Jurkat, Clone E6-1 (cell line): Measurements from ENCODE around the gene ZNF319.

ENCODE experiments used
- DNase-seq: peaks from one replicate; pipeline ENCODE4 v3.0.0-alpha.2; 2011; ENCODE audit warnings: low read depth, low spot score
- H3K4me3 ChIP-seq: 2 replicates; pipeline ENCODE4 v1.5.1; 2011; ENCODE audit warnings: mild to moderate bottlenecking, low read length, control low read depth, moderate library complexity

Gene ZNF319

DNA sequence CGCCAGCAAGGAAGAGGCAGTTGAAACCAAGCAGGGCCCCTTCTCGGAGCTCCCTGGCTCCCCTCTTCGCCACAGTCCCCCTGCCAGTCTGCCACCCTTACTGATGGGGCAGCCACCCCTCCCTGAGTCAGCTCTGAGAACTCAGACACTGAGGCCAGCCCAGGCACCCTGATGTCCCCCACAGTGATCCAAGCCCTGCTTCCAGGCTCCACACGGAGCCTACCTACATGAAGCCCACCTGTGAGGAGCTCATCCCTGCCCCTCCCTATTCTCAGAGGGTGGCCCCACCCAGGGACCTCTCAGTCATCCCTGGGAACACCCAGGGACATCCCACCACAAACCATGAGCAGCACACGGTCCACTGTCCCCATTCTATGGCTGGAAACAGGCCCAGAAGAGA lies 38.4 kb downstream of the ZNF319 start:
- H3K4me3 ChIP-seq, result no peak overlapping the region
- DNase-seq, result no peak

DNA sequence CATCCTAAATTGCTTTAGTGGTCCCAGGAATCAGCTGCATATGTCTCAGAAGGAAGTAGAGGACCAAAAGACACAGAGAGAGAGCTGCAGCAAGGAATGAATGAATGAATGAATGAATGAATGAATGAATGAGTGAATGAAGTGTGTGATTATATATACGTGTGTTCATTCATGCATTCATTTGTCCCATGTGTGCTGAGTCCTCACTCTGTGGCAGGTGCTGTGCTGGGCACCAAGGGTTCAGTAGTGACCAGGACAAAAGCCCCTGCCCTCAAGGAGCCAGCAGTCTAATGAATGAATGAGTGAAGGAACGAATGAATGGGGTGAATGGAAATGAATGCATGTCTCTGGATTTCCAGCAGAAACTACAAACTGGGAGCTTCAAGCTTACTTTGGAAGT lies 38.9 kb downstream of the ZNF319 start:
- no peak for DNase-seq
- H3K4me3 ChIP-seq, result no peak overlapping the region

DNA sequence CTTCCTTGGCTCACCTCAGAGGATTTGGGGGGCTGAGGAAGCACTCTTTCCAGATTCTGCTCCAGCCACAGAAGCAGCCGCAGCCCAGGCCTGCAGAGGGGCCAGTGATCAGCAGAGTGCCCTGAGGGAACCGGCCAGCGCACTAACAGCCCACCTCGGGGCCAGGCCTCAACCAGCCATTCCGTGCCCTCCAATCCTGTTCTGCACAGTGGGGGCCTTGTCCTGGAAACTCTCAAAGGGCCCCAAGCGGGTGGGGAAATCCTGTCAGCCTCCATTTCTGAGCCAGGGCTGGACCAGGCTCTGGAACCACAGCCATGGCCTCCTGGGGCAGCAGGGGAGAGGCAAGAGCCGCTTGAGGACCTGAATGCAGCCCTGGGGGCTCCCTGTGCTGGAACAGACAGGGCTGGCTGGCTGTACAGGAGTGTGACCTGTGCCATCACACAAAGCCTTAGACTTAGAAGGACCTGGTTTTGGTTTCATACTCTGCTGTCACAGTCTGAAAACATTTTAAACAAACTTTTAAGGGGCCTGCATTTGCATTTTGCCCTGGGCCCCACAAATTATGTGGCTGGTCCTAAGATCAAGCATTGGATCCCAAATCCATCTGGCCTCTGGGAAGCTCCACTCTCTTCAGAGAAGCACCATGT lies 39.5 kb downstream of the ZNF319 start:
- no peak for DNase-seq
- H3K4me3 ChIP-seq, result no peak overlapping the region

DNA sequence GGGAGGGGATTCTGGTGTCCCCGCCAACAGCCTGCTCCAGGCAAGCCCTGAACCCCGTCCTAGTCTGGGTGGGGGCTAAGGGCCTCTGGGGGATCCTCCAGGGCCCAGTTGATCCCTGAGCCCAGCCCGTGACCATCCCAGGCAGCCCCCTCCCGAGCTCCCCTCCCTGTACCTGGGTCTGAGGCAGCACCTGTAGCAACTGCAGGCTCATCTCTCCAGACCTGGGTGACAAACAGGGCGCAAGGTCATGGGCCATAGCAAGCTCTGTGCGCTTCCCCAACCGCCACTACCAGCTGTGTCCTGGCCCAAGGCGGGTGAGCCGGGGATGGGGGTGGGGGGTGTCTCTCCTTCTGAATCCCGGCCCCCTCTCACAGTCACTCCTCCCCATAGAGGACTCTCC lies 40.2 kb downstream of the ZNF319 start:
- no peak for DNase-seq
- no peak overlapping the region for H3K4me3 ChIP-seq

DNA sequence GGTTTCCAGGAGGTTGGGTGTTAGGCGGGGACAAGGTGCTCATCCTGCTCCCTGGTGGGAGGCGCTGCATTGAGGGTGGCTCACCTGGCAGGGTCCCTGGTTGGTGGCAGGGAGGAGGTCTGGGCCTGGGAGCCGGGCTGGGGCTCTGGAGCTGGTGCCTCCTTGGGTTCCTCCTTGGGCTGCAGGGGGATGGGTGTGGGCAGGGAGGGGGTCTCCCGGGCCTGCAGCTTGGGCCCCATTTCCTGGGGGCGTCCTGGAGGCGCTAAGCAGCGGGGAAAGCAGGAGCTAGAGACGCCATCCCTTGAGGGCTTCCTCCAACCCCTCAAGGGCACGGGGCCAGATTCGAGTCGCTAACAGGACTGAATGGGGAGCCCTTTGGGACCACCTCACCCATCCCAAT lies 40.7 kb downstream of the ZNF319 start:
- H3K4me3 ChIP-seq, result no peak overlapping the region
- DNase-seq, result no peak

DNA sequence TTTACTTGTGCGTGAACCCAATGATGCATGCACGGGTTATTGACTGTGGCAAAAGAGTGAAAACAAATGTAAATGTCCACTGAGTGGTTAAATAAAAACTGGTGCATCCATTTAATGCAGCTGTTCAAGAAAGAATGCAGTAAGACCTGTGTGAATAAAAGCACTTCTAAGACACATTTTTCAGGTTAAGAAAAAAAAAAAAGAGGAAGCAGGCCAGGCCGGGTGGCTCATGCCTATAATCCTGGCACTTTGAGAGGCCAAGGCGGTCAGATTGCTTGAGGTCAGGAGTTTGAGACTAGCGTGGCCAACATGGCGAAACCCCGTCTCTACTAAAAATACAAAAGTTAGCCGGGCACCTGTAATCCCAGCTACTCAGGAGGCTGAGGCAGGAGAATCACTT lies 41.4 kb downstream of the ZNF319 start:
- no peak for DNase-seq
- H3K4me3 ChIP-seq, result no peak overlapping the region

DNA sequence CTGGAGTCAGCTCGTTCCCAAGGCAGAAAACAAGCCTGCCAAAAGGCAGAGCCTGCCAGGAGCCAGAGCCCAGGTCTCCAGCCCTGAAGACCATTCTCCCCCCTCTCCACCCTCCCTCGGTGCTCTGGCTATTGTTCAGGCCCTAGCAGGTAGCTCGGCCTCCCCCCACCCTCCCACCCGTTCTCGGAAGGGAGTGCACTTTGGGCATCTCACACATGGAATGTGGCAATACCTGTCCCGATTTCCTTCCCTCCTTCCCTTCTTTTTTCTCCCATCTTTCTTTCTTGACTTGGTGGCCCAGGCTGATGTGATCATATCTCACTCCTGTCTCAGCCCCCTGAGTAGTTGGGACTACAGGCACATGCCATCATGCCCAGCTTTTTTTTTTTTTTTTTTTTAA lies 41.9 kb downstream of the ZNF319 start:
- no peak for DNase-seq
- no peak overlapping the region for H3K4me3 ChIP-seq

DNA sequence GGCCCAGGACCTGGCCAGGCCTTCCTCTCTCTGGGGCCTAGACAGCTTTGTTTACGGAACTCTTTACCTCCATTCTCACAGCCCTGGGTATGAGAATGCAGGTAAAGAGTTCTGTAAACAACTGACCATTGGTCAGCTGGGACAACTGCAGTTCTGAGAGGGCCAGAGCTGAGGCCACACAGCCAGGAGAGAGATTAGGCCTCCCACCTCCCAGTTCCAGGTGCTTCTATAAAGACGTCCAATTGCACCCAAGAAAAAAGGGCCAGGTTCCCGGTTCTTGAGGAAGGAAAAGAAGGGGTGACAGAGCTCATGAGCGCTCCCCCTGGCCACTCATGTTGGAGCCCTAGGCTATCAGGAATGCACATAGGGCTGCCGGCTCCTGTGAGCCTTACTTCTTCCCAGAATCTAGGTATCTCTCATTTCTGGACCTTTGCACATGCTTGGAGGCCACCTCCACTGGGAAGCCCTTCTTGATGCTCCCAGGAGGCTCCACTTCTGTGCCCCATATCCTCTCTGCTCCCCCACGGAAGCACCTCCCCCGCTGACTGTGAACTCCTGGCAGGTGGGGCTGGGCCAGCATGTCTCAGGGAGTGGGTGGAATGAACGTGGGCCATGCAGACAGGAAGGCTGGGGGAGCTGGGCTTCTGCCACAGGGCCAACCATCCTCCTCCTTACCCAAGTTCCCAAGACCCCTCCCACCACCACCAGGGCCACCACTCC lies 42.6 kb downstream of the ZNF319 start:
- H3K4me3 ChIP-seq, result no peak overlapping the region
- no peak for DNase-seq

DNA sequence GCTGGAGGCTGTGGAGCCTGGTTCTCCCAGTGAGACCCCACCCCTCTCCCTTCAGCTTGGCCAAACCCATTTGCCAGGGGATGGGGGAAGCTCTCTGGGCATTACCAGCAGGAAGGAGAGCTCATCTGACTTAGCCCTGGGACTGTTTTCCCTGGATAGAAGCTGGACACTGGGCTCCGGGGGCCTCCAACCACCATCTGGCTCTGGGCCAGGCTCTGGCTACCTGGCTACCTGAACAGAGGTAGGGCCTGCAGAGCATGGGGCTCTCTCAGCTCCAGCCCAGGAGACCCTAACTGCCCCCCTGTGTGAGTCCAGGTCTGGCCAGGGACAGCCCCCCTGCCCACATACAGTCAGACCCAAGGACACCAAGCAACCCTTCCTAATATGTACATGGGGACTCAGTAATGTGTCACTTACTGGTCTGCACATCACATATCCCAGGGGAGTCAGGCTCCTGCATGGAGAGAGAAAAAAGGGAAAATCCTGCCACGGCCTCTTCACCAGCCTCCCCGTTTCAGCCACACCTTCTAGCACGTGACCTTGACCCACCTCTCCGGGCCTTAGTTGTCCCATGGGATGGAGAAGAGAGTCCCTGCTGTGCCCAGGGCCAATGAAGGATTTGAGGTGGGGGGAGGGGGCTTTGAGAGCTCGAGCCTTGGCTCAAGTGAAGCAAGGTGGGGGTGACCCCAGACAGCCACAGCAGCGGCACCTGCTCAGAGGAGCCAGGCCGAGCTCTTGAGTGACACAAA lies 43.4 kb downstream of the ZNF319 start:
- DNase-seq, result no peak
- no peak overlapping the region for H3K4me3 ChIP-seq

DNA sequence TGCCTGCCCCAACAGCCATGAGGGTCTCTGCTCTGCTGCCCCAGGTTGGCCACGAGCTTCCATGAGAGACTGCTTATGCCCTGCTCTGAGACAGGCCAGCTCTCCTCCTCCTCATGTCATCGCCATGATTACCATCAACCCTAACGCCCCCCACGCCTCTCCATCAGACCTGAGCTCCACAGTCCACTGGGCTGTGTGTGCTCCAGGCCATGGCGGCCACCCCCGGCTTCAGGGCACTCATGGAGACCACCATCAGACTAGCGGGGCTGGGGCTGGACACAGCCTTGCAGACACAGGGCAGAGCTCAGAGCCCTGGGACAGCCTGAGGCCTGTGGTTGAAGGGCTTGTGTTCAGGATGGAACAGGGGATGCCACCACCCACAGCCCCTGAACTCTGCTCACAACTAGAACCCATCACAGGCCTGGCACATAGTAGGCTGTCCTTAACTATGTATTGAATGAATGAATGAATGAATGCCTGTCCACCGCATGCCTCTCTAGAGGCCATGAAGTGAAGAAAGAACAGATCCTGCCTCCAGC lies 44.1 kb downstream of the ZNF319 start:
- no peak for DNase-seq
- no peak overlapping the region for H3K4me3 ChIP-seq

DNA sequence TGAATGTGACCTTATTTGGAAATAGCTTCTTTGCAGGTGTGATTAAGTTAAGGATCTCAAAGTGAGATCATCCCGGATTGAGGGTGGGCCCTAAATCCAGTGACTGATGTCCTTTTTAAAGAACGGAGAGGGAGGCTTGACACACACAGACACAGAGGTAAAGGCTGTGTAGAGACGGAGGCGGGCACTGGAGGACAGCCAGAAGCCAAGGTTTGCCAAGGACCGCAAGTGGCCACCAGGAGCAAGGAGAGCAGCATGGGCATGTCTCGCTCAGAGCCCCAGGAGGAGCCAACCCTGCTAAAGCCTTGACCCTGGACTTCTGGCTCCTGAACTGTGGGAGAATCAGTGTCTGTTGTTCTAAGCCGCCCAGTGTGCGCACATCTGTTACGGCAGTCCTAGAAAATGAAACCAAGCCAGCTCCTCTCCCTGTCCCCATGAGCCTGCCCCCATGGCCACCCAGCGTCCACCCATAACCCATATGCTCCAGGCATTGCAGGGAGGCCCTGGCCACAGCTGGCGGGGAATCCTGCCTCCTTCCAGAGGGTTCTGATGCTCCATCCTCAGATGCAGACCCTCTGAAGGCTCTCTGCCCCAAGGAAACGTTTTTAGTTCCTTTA lies 44.8 kb downstream of the ZNF319 start:
- no peak overlapping the region for H3K4me3 ChIP-seq
- DNase-seq, result no peak

DNA sequence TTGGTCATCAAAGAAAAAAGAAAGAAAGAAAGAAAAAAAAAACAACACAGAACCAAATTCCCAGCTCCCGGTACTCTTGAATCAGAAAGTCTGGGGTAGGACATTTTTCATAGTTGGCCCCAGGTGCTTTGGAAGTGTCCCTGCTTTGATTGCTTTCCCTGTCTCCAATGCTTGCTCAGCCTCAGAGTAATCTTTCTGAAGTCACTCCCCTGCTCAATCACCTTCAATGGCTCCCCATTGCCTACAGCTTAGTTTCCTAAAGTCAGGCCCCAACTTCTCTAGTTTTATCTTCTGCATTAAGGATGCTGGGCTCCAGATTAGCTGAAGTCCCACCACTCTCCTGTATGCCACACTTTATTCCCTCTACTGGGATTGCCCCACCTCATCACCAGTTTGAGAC lies 46.6 kb downstream of the ZNF319 start:
- no peak for DNase-seq
- no peak overlapping the region for H3K4me3 ChIP-seq

DNA sequence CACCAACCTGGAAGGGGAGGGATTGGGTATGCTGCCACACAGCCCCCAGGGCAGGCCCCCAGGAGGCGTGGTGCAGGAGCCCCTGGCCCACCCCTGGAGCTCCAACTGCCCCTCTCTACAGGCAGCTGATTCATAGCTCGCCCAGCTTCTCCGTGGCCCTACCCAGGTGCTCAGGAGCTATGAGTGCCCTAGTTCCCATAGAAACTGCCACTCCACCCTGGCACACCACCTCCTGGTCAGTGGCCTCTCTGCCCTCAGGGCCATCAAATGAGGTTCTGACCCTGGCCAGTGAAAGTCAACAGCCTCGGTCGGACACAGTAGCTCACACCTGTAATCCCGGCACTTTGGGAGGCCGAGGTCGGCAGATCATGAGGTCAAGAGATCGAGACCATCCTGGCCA lies 47.6 kb downstream of the ZNF319 start:
- no peak for DNase-seq
- H3K4me3 ChIP-seq, result no peak overlapping the region

DNA sequence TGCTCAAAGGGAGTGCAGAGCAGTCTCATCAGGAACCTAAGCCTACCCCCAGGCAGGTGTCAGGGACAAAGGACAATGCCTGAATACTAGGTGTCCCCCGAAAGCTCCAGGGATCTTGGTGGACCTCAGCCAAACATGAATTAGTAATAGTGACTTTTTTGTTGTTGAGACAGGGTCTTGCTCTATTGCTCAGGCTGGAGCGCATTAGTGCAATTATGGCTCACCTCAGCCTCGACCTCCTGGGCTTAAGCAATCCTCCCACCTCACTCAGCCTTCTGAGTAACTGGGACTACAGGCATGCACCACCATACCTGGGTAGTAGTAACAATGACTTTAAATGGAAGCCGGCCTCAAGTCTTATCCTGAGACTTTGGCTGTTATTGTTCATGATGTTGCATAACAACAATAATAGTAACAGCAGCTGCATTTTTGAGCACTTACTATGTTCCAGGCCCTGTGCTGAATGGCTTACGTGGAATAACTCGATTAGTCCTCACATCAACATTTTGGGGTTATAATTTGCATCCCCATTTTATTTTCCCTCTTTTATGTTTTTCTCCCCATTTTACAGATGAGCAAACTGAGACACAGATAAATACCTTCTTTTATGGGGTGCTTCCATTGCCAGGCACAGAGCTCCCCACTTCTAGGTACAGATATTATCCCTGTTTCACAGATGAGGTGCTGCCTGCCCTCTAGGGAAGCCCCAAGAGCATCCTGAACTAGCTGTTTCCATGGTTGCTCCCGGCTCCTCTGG lies 49.1 kb downstream of the ZNF319 start:
- no peak overlapping the region for H3K4me3 ChIP-seq
- DNase-seq, result no peak

DNA sequence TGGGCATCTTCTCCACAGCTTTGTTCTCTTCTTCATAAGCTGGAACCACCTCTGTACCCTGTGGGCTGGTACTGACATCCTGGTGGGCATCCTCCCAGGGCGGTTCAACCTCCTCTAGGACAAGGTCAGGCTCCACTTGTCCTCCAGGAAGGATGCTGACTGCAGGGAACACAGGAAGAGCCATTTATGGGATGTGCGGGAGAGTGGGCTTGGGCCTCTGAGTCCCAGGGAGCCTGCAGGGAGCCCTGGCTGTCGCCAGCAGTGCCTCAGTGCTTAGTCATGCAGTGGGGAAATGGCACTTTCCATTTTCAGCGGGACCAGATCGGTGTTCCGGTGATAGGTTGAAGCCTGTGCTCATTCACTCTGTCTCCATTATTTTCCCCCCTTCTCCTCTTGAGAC lies 50.1 kb downstream of the ZNF319 start:
- H3K4me3 ChIP-seq, result no peak overlapping the region
- no peak for DNase-seq

DNA sequence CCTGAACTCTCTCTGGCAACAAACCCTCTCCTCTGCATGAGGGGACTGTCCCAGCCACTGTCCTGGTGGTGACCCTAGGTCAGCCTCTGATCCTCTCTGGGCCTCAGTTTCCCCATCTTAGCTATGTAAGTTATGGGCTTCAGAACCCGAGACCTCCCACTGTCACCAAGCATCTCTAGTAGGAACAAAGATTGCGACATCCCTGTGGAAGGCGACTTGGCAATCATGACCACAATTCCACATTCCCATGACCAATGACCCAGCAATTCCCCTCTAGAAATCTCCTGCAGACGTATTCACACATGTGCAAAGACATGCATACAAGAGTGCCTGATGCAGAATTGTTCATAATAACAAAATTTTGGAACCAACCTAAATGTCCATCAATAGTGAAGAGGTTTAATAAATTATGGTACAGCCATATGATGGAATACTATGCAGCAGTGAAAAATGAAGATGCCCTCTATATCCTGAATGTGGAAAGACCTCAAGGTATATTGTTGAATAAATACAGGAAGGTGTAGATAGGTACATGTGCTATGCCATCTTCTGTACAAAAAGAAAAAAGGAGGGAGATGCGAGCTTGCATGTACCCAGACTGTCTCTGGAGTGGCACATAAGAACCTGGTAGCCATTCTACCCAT lies 50.8 kb downstream of the ZNF319 start:
- DNase-seq, result no peak
- H3K4me3 ChIP-seq, result no peak overlapping the region

DNA sequence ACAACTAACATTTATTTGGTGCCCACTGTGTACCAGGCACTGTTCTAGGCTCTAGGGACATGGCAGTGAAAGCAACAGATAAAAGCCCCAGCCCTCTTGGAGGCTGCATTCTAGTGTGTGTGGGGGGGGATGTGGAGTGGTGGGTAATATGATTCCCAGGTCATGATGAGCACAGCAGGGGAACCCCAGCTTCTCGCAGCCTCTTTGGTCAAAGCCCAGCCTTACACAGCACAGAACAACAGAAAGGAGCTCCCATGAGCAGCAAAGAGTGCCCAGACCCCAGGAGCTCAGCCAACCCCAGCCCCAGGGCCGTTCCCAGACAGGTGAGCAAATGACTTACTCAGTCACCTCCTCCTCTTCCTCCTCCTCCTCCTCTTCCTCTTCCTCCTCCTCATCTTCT lies 51.5 kb downstream of the ZNF319 start:
- H3K4me3 ChIP-seq, result no peak overlapping the region

DNA sequence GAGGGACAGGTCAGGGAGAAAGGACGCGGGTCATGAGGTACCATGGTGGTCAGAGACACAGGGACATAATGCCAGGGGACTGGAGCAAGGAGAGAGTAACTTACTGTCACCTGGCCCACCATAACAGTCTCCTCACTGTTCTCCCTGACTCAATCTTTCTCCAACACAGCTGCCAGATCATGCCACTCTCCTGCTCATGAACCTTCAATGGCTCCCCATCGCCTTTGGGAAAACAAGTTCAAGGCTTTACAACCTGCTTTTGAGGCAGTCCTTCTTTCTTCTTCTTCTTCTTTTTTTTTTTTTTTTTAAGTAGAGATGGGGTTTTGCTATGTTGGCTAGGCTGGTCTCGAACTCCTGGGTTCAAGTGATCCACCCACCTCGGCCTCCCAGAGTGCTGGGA lies 52.4 kb downstream of the ZNF319 start:
- H3K4me3 ChIP-seq, result no peak overlapping the region
- no peak for DNase-seq

More for the DNA sequence above, 51.5 kb downstream of the ZNF319 start:
- no peak for DNase-seq

DNA sequence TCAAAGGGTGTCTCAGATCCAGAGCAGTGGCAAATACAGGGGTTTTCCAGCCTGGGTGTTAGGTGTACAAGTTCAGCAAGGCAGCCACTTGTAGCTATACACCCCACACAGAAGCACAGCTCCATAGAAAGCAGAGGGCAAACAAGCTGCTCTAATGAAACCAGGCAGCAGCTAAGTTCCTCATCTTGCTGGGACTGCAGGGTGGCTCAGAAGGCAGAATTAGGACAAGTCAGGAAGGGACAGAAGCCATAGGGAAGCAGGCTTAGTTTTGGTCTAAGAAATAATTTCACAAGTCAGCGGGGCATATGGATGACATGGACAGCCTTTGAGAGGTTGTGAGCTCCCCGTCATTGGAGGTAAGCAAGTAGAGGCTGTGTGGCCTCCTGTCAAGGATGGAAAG lies 53.2 kb downstream of the ZNF319 start:
- no peak overlapping the region for H3K4me3 ChIP-seq
- no peak for DNase-seq
